PFSK-1 (cell line): ENCODE results near the gene TFEB.

Experiments
- FOXP2 ChIP-seq: optimal IDR thresholded peaks from 2 replicates; pipeline ENCODE3; 2011; ENCODE audit warnings: borderline replicate concordance, control low read depth, inconsistent platforms; ENCODE audit not compliant: insufficient read depth; ENCODE audit errors: extremely low read length, extremely low read depth
- POLR2AphosphoS5 ChIP-seq: IDR thresholded peaks from 2 replicates; pipeline ENCODE4 v1.6.1; 2012; ENCODE audit warnings: low read depth, mild to moderate bottlenecking, control low read depth, low read length, moderate library complexity
- REST ChIP-seq, 2 experiments: IDR thresholded peaks; 2 replicates each; pipeline versions ENCODE4 v1.6.1 to v1.8.0; 2011 to 2012; ENCODE audit warnings: low read depth in 2 of 2, low read length in 2 of 2, control low read depth in 1 of 2, inconsistent platforms in 1 of 2, mild to moderate bottlenecking in 1 of 2, moderate library complexity in 1 of 2; ENCODE audit not compliant: insufficient read depth in 1 of 2
- SIN3A ChIP-seq: IDR thresholded peaks from 2 replicates; pipeline ENCODE4 v1.6.1; 2012; ENCODE audit warnings: mild to moderate bottlenecking, low read length, moderate library complexity, borderline replicate concordance; ENCODE audit not compliant: insufficient read depth
- TAF1 ChIP-seq: IDR thresholded peaks from 2 replicates; pipeline ENCODE4 v1.6.1; 2012; ENCODE audit warnings: low read length, control low read depth, borderline replicate concordance; ENCODE audit not compliant: insufficient read depth

The TFEB gene

GRCh38 chr6:41755895-41756294 lies 20.5 kb upstream of the TFEB start:
- TF ChIP-seq SIN3A (no peak), FOXP2 (no peak), TAF1 (no peak), REST (IDR thresholded peaks at IDR 0.05; ENCODE audit: insufficient read depth in 1 of 2, low read depth in 2 of 2, low read length in 2 of 2) (no peak), POLR2AphosphoS5 (no peak)

GRCh38 chr6:41750374-41750773 lies 15.0 kb upstream of the TFEB start:
- TF ChIP-seq TAF1 (no peak), FOXP2 (no peak), POLR2AphosphoS5 (no peak), SIN3A (no peak), REST (IDR thresholded peaks at IDR 0.05; ENCODE audit: insufficient read depth in 1 of 2, low read depth in 2 of 2, low read length in 2 of 2) (no peak)

GRCh38 chr6:41748542-41748941 lies 13.1 kb upstream of the TFEB start:
- no peak for TF ChIP-seq FOXP2
- TF ChIP-seq POLR2AphosphoS5: no peak
- TF ChIP-seq TAF1: no peak
- TF ChIP-seq SIN3A: no peak
- no peak for TF ChIP-seq REST (IDR thresholded peaks at IDR 0.05; ENCODE audit: insufficient read depth in 1 of 2, low read depth in 2 of 2, low read length in 2 of 2)

- no peak for TF ChIP-seq SIN3A
- TF ChIP-seq FOXP2: no peak
- no peak for TF ChIP-seq TAF1
- TF ChIP-seq REST (IDR thresholded peaks at IDR 0.05; ENCODE audit: insufficient read depth in 1 of 2, low read depth in 2 of 2, low read length in 2 of 2): no peak
- no peak for TF ChIP-seq POLR2AphosphoS5
Observed at GRCh38 chr6:41748102-41748477, 12.7 kb upstream of the TFEB start.
